Left lobe of liver (tissue), 2 donors: ENCODE data around the gene SCLY. TPM values are rescaled to one million over a fixed set of nuclear protein-coding genes. Genes with fewer than 3 reads are reported as not detected.

Source experiments
- ATAC-seq: fragments of 200-7000 bp; cut with Tn5 transposase; one replicate; pipeline ENCODE4 v1.9.1; 2020; ENCODE audit warnings: mild to moderate bottlenecking, moderate library complexity
- DNase-seq: peaks from one replicate; pipeline ENCODE4 v3.0.0-alpha.2; 2020; ENCODE audit warnings: low spot score
- total RNA-seq: library from RNA; stranded (reverse); gene quantifications from one replicate; pipeline ENCODE4 v1.2.1, GENCODE V29; 2021
- donor health status: DM: no; HTN: no; CAD: no; lungs with moderate emphysema.
- donor health status: DM: no; HTN: yes; CAD: no.

Gene SCLY
- total RNA-seq, 1 donor from 2014 or later = 40.6 TPM

- no peak for ATAC-seq
- no peak for DNase-seq
These were observed 35.7 kb downstream of the SCLY start for GRCh38 chr2:238096311-238097011.

- peak; percentile 42 for DNase-seq
- no peak for ATAC-seq
These were observed 36.6 kb downstream of the SCLY start for GRCh38 chr2:238097201-238097987.

- ATAC-seq (peak; percentile 92), DNase-seq (peak; percentile 72)
These were observed 37.4 kb downstream of the SCLY start for GRCh38 chr2:238097988-238098871.

- peak; percentile 60 for ATAC-seq
- peak; percentile 53 for DNase-seq
These were observed 38.3 kb downstream of the SCLY start for GRCh38 chr2:238098901-238099713.

- peak; percentile 49 for DNase-seq
- no peak for ATAC-seq
These were observed 38.9 kb downstream of the SCLY start for GRCh38 chr2:238099714-238100048.

- peak; percentile 39 for DNase-seq
- no peak for ATAC-seq
These were observed 39.4 kb downstream of the SCLY start, which contains the start of gene ESPNL for GRCh38 chr2:238100049-238100820. TSS of gene ESPNL (plus strand) at chr2:238100340. CDS start at chr2:238100420, 80 bp downstream.

GRCh38 chr2:238100821-238101771 is 40.3 kb downstream of the SCLY start:
- DNase-seq (peak; percentile 41), ATAC-seq (no peak)

GRCh38 chr2:238101891-238102841 is 41.4 kb downstream of the SCLY start:
- ATAC-seq (no peak), DNase-seq (peak; percentile 43)

GRCh38 chr2:238102865-238103264 is 42.1 kb downstream of the SCLY start:
- no peak for ATAC-seq

GRCh38 chr2:238103465-238104225 is 42.8 kb downstream of the SCLY start:
- no peak for ATAC-seq

More at GRCh38 chr2:238102865-238103264, 42.1 kb downstream of the SCLY start:
- DNase-seq = peak; percentile 33

GRCh38 chr2:238104226-238104690 is 43.5 kb downstream of the SCLY start:
- no peak for ATAC-seq

More at GRCh38 chr2:238103465-238104225, 42.8 kb downstream of the SCLY start:
- DNase-seq = peak; percentile 39

GRCh38 chr2:238104691-238105371 is 44.0 kb downstream of the SCLY start:
- no peak for ATAC-seq
- DNase-seq = peak; percentile 43

More at GRCh38 chr2:238104226-238104690, 43.5 kb downstream of the SCLY start:
- peak; percentile 34 for DNase-seq

GRCh38 chr2:238105506-238106338 is 44.9 kb downstream of the SCLY start:
- DNase-seq (peak; percentile 44), ATAC-seq (no peak)

- peak; percentile 40 for DNase-seq
- no peak for ATAC-seq
These were observed 45.5 kb downstream of the SCLY start for GRCh38 chr2:238106339-238106697.
